ENCODE data around the gene PCLAF.
A peak's percentile ranks its signal among the peaks of the same experiment; 100 is the strongest.

DNA sequence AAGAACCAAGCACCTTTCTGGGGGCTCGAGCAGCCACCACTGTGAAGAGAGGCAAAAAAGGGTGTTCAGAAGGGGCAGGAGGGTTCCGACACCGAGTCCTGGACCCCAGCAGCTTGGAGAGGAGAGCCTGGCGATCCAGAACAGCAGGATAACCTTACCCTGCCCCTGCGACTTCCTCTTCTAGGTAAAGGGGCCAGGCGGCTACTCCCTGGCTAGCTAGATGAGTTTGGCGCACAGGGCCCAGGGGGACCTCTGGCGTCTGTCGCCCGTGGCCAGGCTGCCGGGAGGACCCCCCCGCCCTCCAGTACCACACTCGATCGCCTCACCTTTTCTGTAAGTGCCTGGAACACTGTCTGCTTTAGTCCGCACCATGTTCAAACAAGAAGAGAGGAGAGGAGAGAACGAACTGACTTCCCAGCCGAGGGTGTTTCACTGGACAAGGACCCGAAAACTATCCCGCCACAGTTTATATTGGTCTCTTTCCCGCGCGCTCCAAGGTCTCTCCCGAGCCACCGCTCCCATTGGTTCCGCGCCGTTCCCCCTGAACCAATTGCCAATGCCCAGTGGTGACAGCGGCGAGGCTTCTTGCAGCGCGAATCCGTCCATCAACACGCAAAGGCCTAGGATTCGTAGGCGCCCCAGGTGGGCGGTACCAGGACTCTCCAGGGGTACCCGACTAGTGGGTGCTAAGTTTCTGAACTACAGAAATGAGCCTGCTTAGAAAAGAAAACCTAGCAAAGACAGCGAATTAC lies at the start of gene PCLAF:
- TF ChIP-seq GABPB1 (CRISPR knock-in tag; IDR thresholded peaks at IDR 0.05) (no peak; the same call in none of the 2 replicates), ZNF878 (CRISPR knock-in tag; IDR thresholded peaks at IDR 0.05) (0 out of 2 replicates have a peak, but pooled peaks have one; percentile 34), NFIC (IDR thresholded peaks at IDR 0.05; ENCODE audit: low read length) (no peak), ETV5 (CRISPR knock-in tag; IDR thresholded peaks at IDR 0.05; ENCODE audit: borderline replicate concordance) (peak; percentile 16; the same call in 1 of the 2 replicates), CTCF (CRISPR knock-in tag; IDR thresholded peaks at IDR 0.05) (peak; percentile 65), POLR2AphosphoS5 (IDR thresholded peaks at IDR 0.05; ENCODE audit: low read depth, low read length) (peak; percentile 89), ZNF451 (CRISPR knock-in tag; IDR thresholded peaks at IDR 0.05) (no peak), NFE2L2 (IDR thresholded peaks at IDR 0.05; ENCODE audit: low read length) (no peak), MEF2D (CRISPR knock-in tag; IDR thresholded peaks at IDR 0.05) (no peak)
- TF ChIP-seq, protein P1, sequence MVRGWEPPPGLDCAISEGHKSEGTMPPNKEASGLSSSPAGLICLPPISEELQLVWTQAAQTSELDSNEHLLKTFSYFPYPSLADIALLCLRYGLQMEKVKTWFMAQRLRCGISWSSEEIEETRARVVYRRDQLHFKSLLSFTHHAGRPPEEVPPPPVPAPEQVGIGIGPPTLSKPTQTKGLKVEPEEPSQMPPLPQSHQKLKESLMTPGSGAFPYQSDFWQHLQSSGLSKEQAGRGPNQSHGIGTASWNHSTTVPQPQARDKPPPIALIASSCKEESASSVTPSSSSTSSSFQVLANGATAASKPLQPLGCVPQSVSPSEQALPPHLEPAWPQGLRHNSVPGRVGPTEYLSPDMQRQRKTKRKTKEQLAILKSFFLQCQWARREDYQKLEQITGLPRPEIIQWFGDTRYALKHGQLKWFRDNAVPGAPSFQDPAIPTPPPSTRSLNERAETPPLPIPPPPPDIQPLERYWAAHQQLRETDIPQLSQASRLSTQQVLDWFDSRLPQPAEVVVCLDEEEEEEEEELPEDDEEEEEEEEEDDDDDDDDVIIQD (CRISPR knock-in tag; IDR thresholded peaks at IDR 0.05; ENCODE audit: low read depth) = peak; percentile 16; the same call in 1 of the 2 replicates

Measured in HepG2 (cell line).